ENCODE data around the gene C1orf159. TPM values are rescaled to one million over a fixed set of nuclear protein-coding genes. Genes with fewer than 3 reads are reported as not detected.

The C1orf159 gene
- total and polyA plus RNA-seq, 2 of the 8 experiments (the other 6 are each of a cell fraction or from before 2014, with no cell fraction given) = 10.0 to 10.9 TPM

DNA sequence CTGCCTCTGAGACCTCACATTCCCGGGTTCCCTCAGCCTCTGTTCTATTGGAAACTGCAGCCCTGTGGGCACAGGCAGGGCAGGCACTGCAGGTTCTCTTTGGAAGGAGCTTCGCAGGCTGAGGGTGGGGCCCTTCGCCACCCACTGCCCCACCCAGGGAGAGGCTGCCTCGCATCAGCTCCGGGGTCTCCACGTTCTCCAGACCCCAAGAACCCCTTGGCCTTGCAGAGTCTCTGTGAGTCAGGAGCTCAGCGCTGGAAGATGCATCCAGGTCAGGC is 8.6 kb upstream of the C1orf159 start (continued):
- TF ChIP-seq CHD7 (IDR thresholded peaks at IDR 0.05; ENCODE audit: insufficient replicate concordance, low read length) (no peak), RFX5 (IDR thresholded peaks at IDR 0.05; ENCODE audit: borderline replicate concordance, low read depth, low read length) (no peak), CTBP2 (IDR thresholded peaks at IDR 0.05; ENCODE audit: borderline replicate concordance, insufficient read depth, insufficient read length, low read length) (no peak), EGR1 (IDR thresholded peaks at IDR 0.05; ENCODE audit: borderline replicate concordance, low read depth, low read length) (no peak), ATF2 (IDR thresholded peaks at IDR 0.05; ENCODE audit: low read length) (no peak), SIX5 (IDR thresholded peaks at IDR 0.05; ENCODE audit: low read depth, low read length) (no peak), POLR2A (IDR thresholded peaks at IDR 0.05; ENCODE audit: control extremely low read depth in 1 of 2, low read depth in 2 of 2, low read length in 2 of 2) (no peak), RBBP5 (IDR thresholded peaks at IDR 0.05; ENCODE audit: borderline replicate concordance, low read depth, low read length) (no peak), NANOG (IDR thresholded peaks at IDR 0.05; ENCODE audit: insufficient read depth, low read depth, low read length, poor library complexity, severe bottlenecking) (no peak), KDM5A (IDR thresholded peaks at IDR 0.05; ENCODE audit: low read length) (no peak)

Measured in H1 (cell line).